ENCODE results near the gene LAD1.

- TF ChIP-seq SP2 (IDR thresholded peaks at IDR 0.05; ENCODE audit: extremely low read depth, low read depth, low read length, poor library complexity, severe bottlenecking) (no peak), EZH2 (IDR thresholded peaks at IDR 0.05; ENCODE audit: borderline replicate concordance, low read depth, low read length) (no peak), ZNF282 (CRISPR knock-in tag; IDR thresholded peaks at IDR 0.05) (no peak), CTCF (IDR thresholded peaks at IDR 0.05 in 2 of 3, conservative IDR thresholded peaks at IDR 0.05 in 1 of 3; ENCODE audit: insufficient read depth in 2 of 3, low read depth in 1 of 3, low read length in 3 of 3) (no peak), CHD2 (IDR thresholded peaks at IDR 0.05; ENCODE audit: low read depth, low read length) (no peak), ZNF717 (CRISPR knock-in tag; IDR thresholded peaks at IDR 0.05) (no peak), COPS2 (conservative IDR thresholded peaks at IDR 0.05) (no peak), NCOA1 (IDR thresholded peaks at IDR 0.05; ENCODE audit: low read depth) (no peak), ZNF398 (CRISPR knock-in tag; IDR thresholded peaks at IDR 0.05) (no peak)
Measured at GRCh38 chr1:201346987-201347386, 52.1 kb downstream of the LAD1 start.

Data from K562 (cell line).